Activated T-helper 2 cell treated with anti-CD3 and anti-CD28 coated beads, Interferon-gamma antibody, Interleukin-2, Interleukin-4, amounts not matched to agents 10 μg/mL and 5 μg/mL and 100 μg/mL, durations not matched to agents 14 hours and 24 hours and 36 hours (primary cell): ENCODE data around the gene MYO1A. TPM values are rescaled to one million over a fixed set of nuclear protein-coding genes. Genes with fewer than 3 reads are reported as not detected.

Experiments used
- DNase-seq: peaks from one replicate; pipeline ENCODE4 v3.0.0; 2021; ENCODE audit warnings: low spot score
- H3K27ac Mint-ChIP-seq: one replicate; pipeline ENCODE4 v1.8.0; 2021; ENCODE audit warnings: mixed read lengths
- H3K27me3 Mint-ChIP-seq: one replicate; pipeline ENCODE4 v1.8.0; 2021; ENCODE audit warnings: low read depth, mixed read lengths
- H3K36me3 Mint-ChIP-seq: one replicate; pipeline ENCODE4 v1.8.0; 2021; ENCODE audit warnings: low read depth, mixed read lengths
- H3K4me1 Mint-ChIP-seq: one replicate; pipeline ENCODE4 v1.8.0; 2021; ENCODE audit warnings: low read depth, mixed read lengths
- H3K4me3 Mint-ChIP-seq: one replicate; pipeline ENCODE4 v1.8.0; 2021; ENCODE audit warnings: low read depth, mild to moderate bottlenecking, moderate library complexity, mixed read lengths
- H3K9me3 Mint-ChIP-seq: one replicate; pipeline ENCODE4 v1.8.0; 2021; ENCODE audit warnings: mixed read lengths
- intact Hi-C: fragments of 100-400 bp; cut with micrococcal nuclease; formaldehyde crosslinking; loops from one replicate; pipeline ENCODE4 v1.15.1; 2023
- total RNA-seq: library from RNA; stranded (reverse); gene quantifications from 2 replicates; pipeline ENCODE4 v1.2.3, GENCODE V29; 2022

The MYO1A gene
- total RNA-seq, 1 donor from 2014 or later, result 4.2 TPM

DNA sequence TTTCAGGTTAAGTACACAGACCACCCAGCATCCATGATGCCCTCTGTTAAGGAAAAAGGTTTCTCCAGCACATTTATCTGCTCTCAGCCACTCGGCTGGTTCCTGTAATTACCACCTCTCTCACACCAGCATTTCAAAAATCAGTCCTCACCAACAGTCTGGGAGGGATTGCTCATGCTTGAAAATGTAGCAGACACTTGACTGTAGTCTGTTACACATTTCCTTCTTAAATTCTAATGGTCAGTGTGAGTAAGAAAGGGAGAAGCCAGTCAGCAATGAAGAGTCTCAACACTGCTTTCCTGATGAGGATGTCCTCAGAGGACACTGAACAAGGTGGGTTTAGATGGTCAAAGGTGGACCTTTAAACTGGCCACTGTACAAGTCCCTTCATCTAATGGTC is 49.5 kb downstream of the MYO1A start:
- Mint-ChIP-seq H3K4me3 (no peak overlapping the region), H3K36me3 (peaks cover 64% of the 10 kb centered on the region), H3K4me1 (peaks cover 38% of the 10 kb centered on the region), H3K27ac (no peak overlapping the region), H3K9me3 (no peaks in the 10 kb centered on the region), H3K27me3 (no peaks in the 10 kb centered on the region)
- DNase-seq, result no peak
- intact Hi-C loops, result no loop called here

GRCh38 chr12:56999456-56999855 is 50.5 kb downstream of the MYO1A start:
- H3K27me3 Mint-ChIP-seq, result no peaks in the 10 kb centered on the region
- peak overlapping the region; percentile 91 for H3K27ac Mint-ChIP-seq
- peaks cover 33% of the 10 kb centered on the region for H3K4me1 Mint-ChIP-seq
- peaks cover 59% of the 10 kb centered on the region for H3K36me3 Mint-ChIP-seq
- no peak for DNase-seq
- H3K9me3 Mint-ChIP-seq, result no peaks in the 10 kb centered on the region
- intact Hi-C loops, result no loop called here
- H3K4me3 Mint-ChIP-seq, result no peak overlapping the region

DNA sequence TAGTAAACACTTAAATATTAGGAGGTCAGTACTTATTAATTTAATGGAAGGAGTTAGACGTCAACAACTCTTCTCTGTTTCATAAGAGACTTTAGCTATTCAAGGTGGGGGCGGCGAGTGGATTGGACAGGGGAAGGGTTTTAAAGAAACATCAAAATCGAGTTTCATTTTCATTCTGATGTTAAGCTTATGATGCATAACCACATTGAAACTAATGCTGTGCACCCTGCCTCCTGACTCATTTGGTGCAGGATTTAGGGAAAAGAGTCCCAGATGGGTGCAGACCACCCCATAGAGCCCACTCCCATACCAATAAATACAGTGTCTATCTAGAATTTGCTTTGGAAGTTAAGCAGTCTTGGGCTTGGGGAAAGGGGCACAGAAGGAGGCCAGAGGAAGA is 50.9 kb downstream of the MYO1A start:
- H3K9me3 Mint-ChIP-seq, result no peaks in the 10 kb centered on the region
- intact Hi-C loops, result no loop called here
- no peak overlapping the region for H3K4me3 Mint-ChIP-seq
- H3K36me3 Mint-ChIP-seq, result peaks cover 54% of the 10 kb centered on the region
- H3K27me3 Mint-ChIP-seq, result no peaks in the 10 kb centered on the region
- peak overlapping the region; percentile 91 for H3K27ac Mint-ChIP-seq
- peaks cover 32% of the 10 kb centered on the region for H3K4me1 Mint-ChIP-seq
- DNase-seq, result no peak

GRCh38 chr12:56998316-56998715 is 51.6 kb downstream of the MYO1A start:
- intact Hi-C loops, result no loop called here
- Mint-ChIP-seq H3K4me1 (peaks cover 32% of the 10 kb centered on the region), H3K36me3 (peaks cover 47% of the 10 kb centered on the region), H3K9me3 (no peaks in the 10 kb centered on the region), H3K4me3 (no peak overlapping the region), H3K27ac (peak overlapping the region; percentile 34), H3K27me3 (no peaks in the 10 kb centered on the region)
- no peak for DNase-seq

GRCh38 chr12:56996793-56997545 is 53.0 kb downstream of the MYO1A start:
- H3K4me1 Mint-ChIP-seq, result peaks cover 32% of the 10 kb centered on the region
- no peaks in the 10 kb centered on the region for H3K9me3 Mint-ChIP-seq

GRCh38 chr12:56995930-56996496 is 53.9 kb downstream of the MYO1A start:
- H3K27me3 Mint-ChIP-seq, result no peaks in the 10 kb centered on the region
- H3K36me3 Mint-ChIP-seq, result peaks cover 28% of the 10 kb centered on the region
- H3K4me3 Mint-ChIP-seq, result no peak overlapping the region
- no peak overlapping the region for H3K27ac Mint-ChIP-seq
- H3K9me3 Mint-ChIP-seq, result no peaks in the 10 kb centered on the region
- DNase-seq, result no peak
- intact Hi-C loops, result no loop called here
- peaks cover 34% of the 10 kb centered on the region for H3K4me1 Mint-ChIP-seq

More at GRCh38 chr12:56996793-56997545, 53.0 kb downstream of the MYO1A start:
- no peak overlapping the region for H3K4me3 Mint-ChIP-seq
- H3K27me3 Mint-ChIP-seq, result no peaks in the 10 kb centered on the region
- H3K27ac Mint-ChIP-seq, result no peak overlapping the region
- peaks cover 36% of the 10 kb centered on the region for H3K36me3 Mint-ChIP-seq
- intact Hi-C loops, result no loop called here
- DNase-seq, result no peak

DNA sequence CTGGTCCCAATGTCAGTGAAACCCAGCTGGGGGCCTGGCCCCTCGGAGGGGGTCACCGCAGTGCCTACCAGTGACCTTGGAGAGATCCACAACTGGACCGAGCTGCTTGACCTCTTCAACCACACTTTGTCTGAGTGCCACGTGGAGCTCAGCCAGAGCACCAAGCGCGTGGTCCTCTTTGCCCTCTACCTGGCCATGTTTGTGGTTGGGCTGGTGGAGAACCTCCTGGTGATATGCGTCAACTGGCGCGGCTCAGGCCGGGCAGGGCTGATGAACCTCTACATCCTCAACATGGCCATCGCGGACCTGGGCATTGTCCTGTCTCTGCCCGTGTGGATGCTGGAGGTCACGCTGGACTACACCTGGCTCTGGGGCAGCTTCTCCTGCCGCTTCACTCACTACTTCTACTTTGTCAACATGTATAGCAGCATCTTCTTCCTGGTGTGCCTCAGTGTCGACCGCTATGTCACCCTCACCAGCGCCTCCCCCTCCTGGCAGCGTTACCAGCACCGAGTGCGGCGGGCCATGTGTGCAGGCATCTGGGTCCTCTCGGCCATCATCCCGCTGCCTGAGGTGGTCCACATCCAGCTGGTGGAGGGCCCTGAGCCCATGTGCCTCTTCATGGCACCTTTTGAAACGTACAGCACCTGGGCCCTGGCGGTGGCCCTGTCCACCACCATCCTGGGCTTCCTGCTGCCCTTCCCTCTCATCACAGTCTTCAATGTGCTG is 54.6 kb downstream of the MYO1A start:
- Mint-ChIP-seq H3K27ac (no peak overlapping the region), H3K36me3 (peaks cover 25% of the 10 kb centered on the region), H3K4me3 (no peak overlapping the region), H3K9me3 (no peaks in the 10 kb centered on the region), H3K4me1 (peaks cover 30% of the 10 kb centered on the region), H3K27me3 (no peaks in the 10 kb centered on the region)
- DNase-seq, result no peak
- intact Hi-C loops, result no loop called here

DNA sequence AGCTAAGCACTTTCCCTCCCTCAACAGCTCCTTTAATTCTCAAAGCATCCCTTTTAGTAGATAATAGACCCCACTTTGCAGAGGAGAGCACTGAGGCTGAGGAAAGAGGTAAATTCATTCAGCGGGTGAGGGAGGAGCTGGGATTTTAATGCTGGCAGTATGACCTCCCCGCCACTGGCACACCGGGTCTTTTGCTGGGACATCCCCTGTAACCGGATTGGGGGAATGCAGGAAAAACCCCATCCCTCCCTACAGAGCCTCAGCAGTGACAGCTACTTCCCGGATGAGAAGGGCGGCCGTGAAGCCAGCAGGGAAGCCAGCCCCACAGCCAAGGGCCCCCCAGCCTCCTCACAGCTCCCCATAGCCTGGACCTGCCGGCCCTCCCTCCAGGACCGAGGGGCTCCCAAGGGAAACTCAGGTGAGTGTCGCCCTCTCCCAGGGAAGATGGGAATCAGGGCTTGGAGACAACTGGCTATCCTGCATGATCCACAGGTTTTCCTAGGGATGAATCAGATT is 55.6 kb downstream of the MYO1A start:
- peaks cover 16% of the 10 kb centered on the region for H3K36me3 Mint-ChIP-seq
- H3K4me3 Mint-ChIP-seq, result no peak overlapping the region
- no peak overlapping the region for H3K27ac Mint-ChIP-seq
- intact Hi-C loops, result no loop called here
- peaks cover 3% of the 10 kb centered on the region for H3K27me3 Mint-ChIP-seq
- H3K4me1 Mint-ChIP-seq, result peaks cover 19% of the 10 kb centered on the region
- no peaks in the 10 kb centered on the region for H3K9me3 Mint-ChIP-seq
- no peak for DNase-seq

DNA sequence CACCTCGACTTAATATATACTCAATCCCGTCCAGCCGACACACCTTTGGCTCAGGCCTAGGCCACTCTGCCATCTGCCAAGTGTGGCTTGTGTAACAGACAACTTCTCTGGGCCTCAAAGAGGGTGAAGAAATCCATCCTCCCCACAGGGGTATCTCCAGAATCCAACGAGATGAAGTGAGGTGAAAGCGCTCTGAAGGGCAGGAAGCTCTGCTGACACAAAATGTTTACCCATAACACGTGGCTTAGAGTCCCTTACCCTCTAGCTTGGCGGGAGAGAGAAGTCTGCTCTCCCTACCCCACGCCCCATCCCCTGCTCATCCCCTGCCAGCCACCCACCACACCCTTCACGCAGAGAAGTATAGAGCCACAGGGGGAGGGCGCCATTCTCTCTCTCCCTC is 56.6 kb downstream of the MYO1A start:
- peaks cover 5% of the 10 kb centered on the region for H3K27me3 Mint-ChIP-seq
- peaks cover 10% of the 10 kb centered on the region for H3K4me1 Mint-ChIP-seq
- H3K9me3 Mint-ChIP-seq, result no peaks in the 10 kb centered on the region
- DNase-seq, result no peak
- H3K4me3 Mint-ChIP-seq, result no peak overlapping the region
- intact Hi-C loops, result no loop called here
- H3K36me3 Mint-ChIP-seq, result peaks cover 10% of the 10 kb centered on the region
- H3K27ac Mint-ChIP-seq, result no peak overlapping the region

DNA sequence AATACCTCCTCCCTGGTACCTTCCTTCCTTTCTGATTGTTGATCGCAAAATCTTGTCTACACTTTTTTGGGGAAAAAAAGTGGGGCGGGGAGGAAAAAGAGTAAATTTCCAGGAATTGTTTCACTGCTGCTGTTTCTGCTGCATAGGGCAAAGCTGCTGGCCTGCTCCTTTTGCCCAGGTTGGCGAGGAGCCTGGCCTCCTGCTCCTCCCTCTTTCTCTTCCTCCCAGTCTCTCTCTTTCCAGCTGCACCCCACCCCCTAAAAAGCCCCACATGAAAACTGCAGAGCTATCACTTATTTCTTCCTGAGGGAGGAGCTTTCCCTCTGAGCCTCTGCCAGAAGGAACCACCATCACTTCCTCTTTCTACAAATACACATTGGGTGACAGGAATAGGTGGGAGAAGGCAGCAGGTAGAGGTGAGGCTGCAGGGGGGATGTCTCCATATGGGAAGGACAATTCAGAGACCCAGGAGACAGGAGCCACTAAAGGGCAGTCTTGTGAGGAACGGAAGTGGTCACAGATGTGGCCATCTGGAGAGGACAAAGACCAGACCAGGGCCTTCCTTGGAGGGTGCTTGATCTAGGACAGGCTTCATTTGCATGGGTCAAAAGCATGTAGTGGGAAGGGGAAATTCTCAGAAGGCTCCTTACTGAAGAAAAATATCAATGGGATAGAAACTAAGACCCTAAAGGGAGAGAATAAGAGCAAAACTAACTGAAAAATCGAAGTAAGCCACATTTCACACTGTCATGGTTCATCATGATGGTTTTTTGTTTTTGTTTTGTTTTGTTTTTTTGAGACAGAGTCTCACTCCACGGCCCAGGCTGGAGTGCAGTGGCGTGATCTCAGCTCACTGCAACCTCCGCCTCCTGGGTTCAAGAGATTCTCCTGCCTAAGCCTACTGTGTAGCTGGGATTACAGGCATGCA is 58.3 kb downstream of the MYO1A start:
- no peak for DNase-seq
- no peak overlapping the region for H3K4me3 Mint-ChIP-seq
- peaks cover 3% of the 10 kb centered on the region for H3K36me3 Mint-ChIP-seq
- peaks cover 12% of the 10 kb centered on the region for H3K4me1 Mint-ChIP-seq
- no peaks in the 10 kb centered on the region for H3K9me3 Mint-ChIP-seq
- peaks cover 6% of the 10 kb centered on the region for H3K27me3 Mint-ChIP-seq
- H3K27ac Mint-ChIP-seq, result no peak overlapping the region
- intact Hi-C loops, result no loop called here

DNA sequence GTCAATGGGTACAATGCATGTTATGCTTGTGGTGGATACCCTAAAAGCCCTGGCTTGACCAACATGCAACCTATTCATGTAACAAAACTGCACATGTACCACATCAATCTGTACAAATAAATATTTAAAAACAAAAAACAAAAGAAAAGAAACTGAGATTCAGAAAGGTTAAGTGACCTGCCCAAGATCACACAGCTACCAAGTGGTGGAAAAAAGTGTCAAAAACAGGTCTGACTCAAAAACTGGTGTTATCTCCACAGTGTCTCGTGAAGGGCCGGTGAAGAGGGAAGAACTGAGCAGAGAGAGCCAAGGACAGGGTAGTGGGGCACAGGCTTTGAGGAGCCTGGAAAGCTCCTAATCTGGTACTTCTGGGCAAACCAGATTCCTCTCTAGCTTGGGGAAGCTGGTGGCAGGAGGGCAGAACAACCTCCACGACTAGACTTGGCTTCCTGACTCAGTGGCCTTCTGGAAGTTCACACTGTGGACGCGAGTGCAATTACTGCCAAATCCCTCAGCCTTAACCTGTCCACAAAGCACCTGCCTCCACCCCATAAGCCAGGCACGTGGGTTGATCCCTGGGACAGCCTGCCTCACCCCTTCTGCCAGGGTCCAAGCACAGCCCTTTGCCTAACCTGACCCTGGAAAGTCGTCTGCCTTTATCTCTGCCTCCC is 59.1 kb downstream of the MYO1A start:
- Mint-ChIP-seq H3K9me3 (no peaks in the 10 kb centered on the region), H3K4me1 (peaks cover 12% of the 10 kb centered on the region), H3K27me3 (peaks cover 6% of the 10 kb centered on the region), H3K27ac (no peak overlapping the region), H3K4me3 (no peak overlapping the region), H3K36me3 (no peaks in the 10 kb centered on the region)
- intact Hi-C loops, result no loop called here
- DNase-seq, result no peak
